GM18861 (cell line): ENCODE results near the gene CNTNAP4.

Experiments
- ATAC-seq: cut with Tn5 transposase; IDR thresholded peaks from one replicate; pipeline ENCODE4 v1.9.1; 2021; ENCODE audit not compliant: unreplicated experiment

The CNTNAP4 gene

DNA sequence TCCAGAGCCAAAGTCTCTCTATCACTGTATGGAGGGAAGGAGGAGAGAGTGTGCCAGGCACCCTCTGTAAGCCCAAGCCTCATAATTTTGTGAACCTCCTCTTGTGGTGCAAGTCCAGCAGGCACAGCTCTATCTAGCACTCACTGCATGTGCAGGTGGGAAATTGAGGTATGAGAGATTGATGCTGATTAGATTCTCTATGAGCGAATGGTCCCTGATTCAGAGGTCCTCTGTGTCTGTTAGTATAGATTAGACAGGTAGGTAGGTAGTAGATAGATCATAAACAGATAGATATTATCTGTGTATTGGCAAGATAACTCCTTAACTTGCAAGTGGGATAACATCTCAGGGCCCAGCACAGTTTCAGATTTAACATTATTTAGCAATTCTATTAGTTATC lies 209.5 kb downstream of the CNTNAP4 start:
- ATAC-seq, result no peak

- no peak for ATAC-seq
These were observed 210.3 kb downstream of the CNTNAP4 start for GRCh38 chr16:76487411-76488064.

DNA sequence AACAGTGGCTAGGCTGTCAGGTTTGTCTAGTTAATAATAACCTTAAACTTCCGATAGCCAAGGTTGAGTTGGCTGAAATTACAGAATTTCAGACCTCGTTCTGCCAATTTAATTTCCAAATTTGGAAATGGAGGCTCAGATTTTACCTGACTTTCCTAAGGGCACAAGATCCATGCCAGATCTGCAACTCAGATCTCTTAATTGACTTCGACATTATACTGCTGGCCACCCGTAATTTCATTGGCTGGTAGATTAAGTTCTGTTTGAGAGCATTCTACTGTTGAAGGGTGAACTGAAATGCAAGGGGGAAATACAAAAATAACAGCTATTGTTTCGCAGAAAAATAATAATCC lies 210.8 kb downstream of the CNTNAP4 start:
- ATAC-seq, result no peak

- no peak for ATAC-seq
These were observed 212.9 kb downstream of the CNTNAP4 start for GRCh38 chr16:76490036-76490639.

DNA sequence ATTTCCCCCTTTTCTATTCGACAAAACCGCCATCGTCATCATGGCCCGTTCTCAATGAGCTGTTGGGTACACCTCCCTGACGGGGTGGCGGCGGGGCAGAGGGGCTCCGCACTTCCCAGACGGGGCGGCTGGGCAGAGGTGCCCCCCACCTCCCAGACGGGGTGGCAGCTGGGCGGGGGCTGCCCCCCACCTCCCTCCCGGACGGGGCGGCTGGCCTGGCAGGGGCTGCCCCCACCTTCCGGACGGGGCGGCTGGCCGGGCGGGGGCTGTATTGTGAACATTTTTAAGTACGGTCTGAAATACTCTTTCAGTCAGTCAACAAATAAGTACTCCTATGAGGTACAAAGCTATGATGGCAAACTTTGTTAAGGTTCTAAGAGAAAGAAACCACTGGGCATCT lies 222.8 kb downstream of the CNTNAP4 start:
- ATAC-seq, result no peak

- ATAC-seq, result no peak
These were observed 224.9 kb downstream of the CNTNAP4 start for GRCh38 chr16:76502063-76502462.

DNA sequence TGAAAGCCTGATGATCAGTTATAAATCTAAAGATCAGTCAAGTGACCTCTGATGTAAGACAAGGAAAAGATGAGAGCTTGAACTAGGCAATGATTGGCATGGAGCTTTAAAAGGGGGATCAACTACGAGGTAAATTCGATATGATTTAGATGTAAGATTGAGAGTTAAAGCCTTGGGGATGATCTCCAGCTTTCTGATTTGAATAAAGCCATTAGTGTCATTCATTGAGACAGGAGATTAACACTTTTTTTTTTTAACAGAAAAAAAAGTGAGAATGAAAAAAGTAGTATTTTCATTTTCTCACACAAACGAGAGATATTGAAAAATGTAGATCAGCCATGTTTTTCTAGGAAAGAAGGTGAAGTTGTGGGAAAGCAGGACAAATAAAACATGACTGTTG lies 225.4 kb downstream of the CNTNAP4 start:
- no peak for ATAC-seq

- no peak for ATAC-seq
These were observed 225.9 kb downstream of the CNTNAP4 start for GRCh38 chr16:76503091-76503490.

DNA sequence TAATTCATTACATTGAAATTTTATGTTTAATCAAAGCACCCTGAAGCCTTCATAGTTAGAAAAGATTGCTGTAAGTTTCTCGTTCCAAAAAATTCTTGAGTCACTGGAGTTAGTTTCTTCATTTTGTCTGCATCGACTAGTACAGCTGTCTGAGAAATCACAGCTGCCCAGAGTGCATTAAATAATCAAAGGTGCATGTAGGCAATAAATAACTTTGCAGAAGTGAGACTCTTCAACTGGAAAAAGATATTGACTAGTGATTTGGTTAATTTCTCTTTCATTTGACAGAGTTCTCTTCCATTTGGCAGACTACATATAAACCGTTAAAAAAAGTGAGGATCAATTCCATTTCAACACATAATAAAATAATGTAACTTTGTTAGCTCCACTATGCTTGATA lies 234.0 kb downstream of the CNTNAP4 start:
- no peak for ATAC-seq

DNA sequence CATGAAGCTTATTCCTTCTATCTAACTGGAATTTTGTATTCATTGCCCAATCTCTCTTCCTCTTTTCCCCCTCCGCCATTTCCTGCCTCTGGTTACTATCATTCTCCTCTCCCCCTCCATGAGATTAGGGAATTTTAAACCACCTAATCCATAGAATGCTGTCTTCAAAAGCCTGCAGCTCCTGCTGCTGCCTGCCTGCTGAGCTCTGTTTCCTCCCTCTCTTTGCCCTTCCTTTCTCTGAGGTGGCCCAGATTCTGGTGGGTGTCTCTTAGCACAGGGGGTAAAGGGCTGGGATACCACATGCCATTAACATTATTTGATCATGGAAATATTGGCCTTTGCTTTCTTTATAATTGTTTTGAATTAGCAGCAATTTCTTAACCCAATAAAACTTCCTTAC lies 241.6 kb downstream of the CNTNAP4 start:
- ATAC-seq, result no peak

- ATAC-seq, result no peak
These were observed 247.2 kb downstream of the CNTNAP4 start for GRCh38 chr16:76524356-76524755.

DNA sequence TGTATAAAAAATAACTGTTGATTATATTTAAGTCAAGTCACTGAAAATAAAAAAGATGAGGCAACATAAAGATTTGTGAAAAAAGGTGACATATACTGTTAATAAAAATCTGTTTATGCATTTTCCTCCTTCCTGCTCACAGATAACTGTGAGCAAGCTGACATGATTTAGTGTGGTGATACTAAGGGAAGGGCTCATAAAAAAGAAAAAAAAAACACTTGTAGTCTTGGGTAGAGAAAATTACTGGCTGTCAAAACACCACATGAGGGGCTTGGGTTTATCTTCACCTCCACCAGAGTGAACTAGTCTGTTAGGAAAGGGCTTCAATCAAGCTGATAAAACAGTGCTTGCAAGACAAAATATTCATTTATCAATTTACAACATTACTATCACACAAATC lies 247.6 kb downstream of the CNTNAP4 start:
- ATAC-seq, result no peak

DNA sequence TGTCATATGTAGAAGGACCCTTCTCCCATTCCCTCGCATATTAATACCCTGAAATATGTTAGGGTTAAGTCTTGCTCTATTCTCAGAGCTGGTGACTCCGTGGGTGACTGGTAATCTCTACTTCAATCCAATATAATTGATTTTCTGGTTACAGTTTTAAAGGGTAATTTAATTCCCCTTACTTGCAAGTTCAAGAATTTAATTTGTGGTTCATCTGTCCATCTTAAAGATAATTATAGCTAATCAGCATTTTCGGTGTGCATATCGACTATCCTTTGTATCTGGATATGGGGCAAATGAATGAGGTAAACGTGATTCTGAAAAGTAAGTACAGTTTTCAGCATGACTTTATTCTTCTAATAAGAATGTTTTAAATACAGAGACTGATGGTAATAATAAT lies 250.0 kb downstream of the CNTNAP4 start:
- no peak for ATAC-seq

- ATAC-seq, result no peak
These were observed 251.9 kb downstream of the CNTNAP4 start for GRCh38 chr16:76529120-76529519.

- no peak for ATAC-seq
These were observed 254.0 kb downstream of the CNTNAP4 start for GRCh38 chr16:76531236-76531635.

DNA sequence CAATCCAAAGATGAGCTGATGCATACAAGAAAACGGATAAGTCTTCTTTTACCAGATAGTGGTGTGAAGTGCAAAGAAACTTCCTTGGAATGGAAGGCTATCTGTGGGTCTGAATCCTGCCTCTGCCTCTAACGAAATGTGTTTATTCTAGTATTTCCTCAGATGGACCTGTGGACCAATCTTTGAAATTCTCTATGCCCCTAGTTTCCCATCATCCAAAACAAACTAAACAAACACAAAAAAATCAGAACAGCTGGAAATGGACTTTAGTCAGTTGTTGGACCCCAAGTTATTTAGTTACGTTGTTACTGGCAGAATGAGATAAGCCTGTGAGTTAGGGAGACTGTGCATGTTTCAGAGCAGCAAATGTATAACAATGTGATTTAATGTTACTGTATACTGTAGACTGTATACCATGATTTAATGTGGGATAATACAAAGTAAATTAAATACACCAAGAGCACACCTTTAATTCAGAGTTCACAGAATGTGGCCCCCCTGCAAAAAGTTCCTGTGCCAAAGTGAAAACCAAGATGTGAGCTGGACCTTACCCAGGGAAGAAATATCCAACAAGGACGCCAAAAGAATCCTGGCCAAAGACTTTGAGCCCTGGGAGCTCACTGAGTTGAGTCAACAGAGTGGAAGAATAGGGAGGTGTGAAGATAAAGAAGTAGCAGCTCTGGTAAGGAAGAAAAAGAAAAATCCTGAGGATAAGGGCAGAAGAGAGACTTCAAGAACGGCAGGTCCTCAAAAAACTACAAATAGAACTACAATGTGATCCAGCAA lies 255.2 kb downstream of the CNTNAP4 start:
- no peak for ATAC-seq

DNA sequence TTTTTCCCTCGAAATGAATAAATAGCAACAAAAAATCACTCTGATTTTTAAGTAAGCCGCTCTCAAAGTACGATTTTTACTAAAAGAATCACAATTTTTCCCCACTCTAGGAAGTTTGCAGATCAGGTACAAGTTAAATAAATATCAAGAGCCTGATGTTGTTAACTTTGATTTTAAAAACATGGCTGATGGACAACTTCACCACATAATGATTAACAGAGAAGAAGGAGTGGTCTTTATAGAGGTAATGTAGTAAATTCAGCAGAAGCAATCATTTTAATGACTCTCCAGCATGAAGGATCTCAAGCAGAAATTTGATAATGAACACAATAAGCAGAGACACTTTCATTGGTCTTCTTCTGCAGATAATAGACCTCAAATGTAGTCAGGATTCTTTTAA lies 262.4 kb downstream of the CNTNAP4 start:
- ATAC-seq, result no peak

DNA sequence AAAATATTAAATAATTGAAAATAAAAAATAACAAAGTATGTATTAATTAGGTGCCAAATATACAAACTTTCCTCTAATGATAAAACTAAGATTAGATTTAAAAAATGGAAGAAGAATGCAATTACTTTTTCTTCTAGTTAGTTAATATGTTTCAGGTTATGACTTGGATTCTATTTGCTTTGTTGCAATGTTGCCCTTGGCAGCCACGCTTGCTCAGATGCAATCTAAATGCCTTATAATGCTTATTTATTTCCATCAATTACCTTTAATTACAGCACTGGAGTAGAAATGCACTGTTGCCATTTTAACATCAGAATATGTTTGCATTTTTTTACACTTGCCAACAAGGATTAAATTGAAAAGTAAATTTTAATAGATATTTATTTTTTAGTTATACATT lies 263.9 kb downstream of the CNTNAP4 start:
- ATAC-seq, result no peak

GRCh38 chr16:76565542-76565941 lies 288.3 kb downstream of the CNTNAP4 start:
- no peak for ATAC-seq

- no peak for ATAC-seq
These were observed 294.6 kb downstream of the CNTNAP4 start for GRCh38 chr16:76571755-76572154.

GRCh38 chr16:76573281-76573680 lies 296.1 kb downstream of the CNTNAP4 start:
- no peak for ATAC-seq

DNA sequence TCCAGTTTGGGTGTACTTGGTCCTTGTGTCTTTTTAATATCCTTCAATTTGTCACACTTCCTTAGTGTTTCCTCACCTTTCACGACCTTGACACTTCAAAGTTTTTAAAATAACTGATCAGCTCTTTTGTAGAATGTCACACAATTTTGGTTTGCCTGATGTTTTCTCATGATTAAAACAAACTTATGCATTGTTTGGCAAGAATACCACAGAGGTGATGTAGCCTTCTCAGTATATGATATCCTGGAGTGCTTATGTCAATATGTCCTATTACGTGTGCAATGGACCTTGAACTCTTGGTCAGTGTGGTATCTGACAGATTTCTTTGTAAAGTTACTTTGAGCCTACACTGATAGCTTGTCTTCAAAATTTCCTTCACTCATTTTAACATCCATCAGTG lies 297.4 kb downstream of the CNTNAP4 start:
- no peak for ATAC-seq
